Naive thymus-derived CD4-positive, alpha-beta T cell (primary cell): ENCODE measurements around the gene ESPNL. TPM values are rescaled to one million over a fixed set of nuclear protein-coding genes. Genes with fewer than 3 reads are reported as not detected.

Source experiments
- ATAC-seq: fragments of 150-1000 bp; cut with Tn5 transposase; 2 replicates; pipeline ENCODE4 v1.10.0; 2021; ENCODE audit warnings: mild to moderate bottlenecking, moderate library complexity
- CTCF ChIA-PET: fragments of 350-600 bp; sonication (Branson Sonifier 250); formaldehyde crosslinking; loops from one replicate; lab custom pipeline; 2021; ENCODE audit warnings: antibody characterized with exemption; lab: Charles Lee
- POLR2A ChIA-PET: fragments of 350-600 bp; sonication (Branson Sonifier 250); formaldehyde crosslinking; loops from one replicate; lab custom pipeline; 2021; ENCODE audit warnings: antibody characterized with exemption, inconsistent platforms; lab: Charles Lee
- DNase-seq, 9 donors: peaks; one replicate each; pipeline versions ENCODE4 v3.0.0 to v3.0.0-alpha.2; 2020 to 2022; ENCODE audit warnings: mixed read lengths in 1 of 9
- H3K27ac ChIP-seq: one replicate; pipeline ENCODE4 v1.7.0; 2013; ENCODE audit warnings: mild to moderate bottlenecking, low read depth, low read length, moderate library complexity
- H3K27me3 ChIP-seq, 2 donors: one replicate each; pipeline ENCODE4 v1.7.0; 2013; ENCODE audit warnings: low read length in 2 of 2, mild to moderate bottlenecking in 2 of 2, moderate library complexity in 2 of 2; ENCODE audit not compliant: control insufficient read depth in 2 of 2, insufficient read depth in 2 of 2
- H3K36me3 ChIP-seq, 3 experiments: 1 replicate in 2 of 3; 2 replicates in 1 of 3; pipeline ENCODE4 v1.7.0; 2013; ENCODE audit warnings: low read length in 3 of 3, mild to moderate bottlenecking in 3 of 3, moderate library complexity in 1 of 3; ENCODE audit not compliant: insufficient read depth in 3 of 3, control insufficient read depth in 2 of 3
- H3K4me1 ChIP-seq, 2 donors: one replicate each; pipeline ENCODE4 v1.7.0; 2013; ENCODE audit warnings: low read length in 2 of 2, mild to moderate bottlenecking in 2 of 2, moderate library complexity in 1 of 2; ENCODE audit not compliant: control insufficient read depth in 2 of 2, insufficient read depth in 2 of 2
- H3K4me3 ChIP-seq: 2 replicates; pipeline ENCODE4 v1.7.0; 2013; ENCODE audit warnings: mild to moderate bottlenecking, low read length
- H3K9me3 ChIP-seq, 3 experiments: 1 replicate in 2 of 3; 2 replicates in 1 of 3; pipeline ENCODE4 v1.7.0; 2013; ENCODE audit warnings: low read length in 3 of 3; ENCODE audit not compliant: control insufficient read depth in 2 of 3
- H3K27ac Mint-ChIP-seq, 9 donors: one replicate each; pipeline ENCODE4 v1.8.0; 2020 to 2022; ENCODE audit warnings: mixed read lengths in 9 of 9, mild to moderate bottlenecking in 8 of 9, moderate library complexity in 5 of 9, inconsistent platforms in 2 of 9
- H3K27me3 Mint-ChIP-seq, 5 donors: one replicate each; pipeline ENCODE4 v1.8.0; 2021 to 2022; ENCODE audit warnings: mixed read lengths in 5 of 5, mild to moderate bottlenecking in 1 of 5
- H3K36me3 Mint-ChIP-seq, 5 donors: one replicate each; pipeline ENCODE4 v1.8.0; 2020 to 2022; ENCODE audit warnings: mixed read lengths in 5 of 5, mild to moderate bottlenecking in 3 of 5, inconsistent platforms in 1 of 5
- H3K4me1 Mint-ChIP-seq, 7 donors: one replicate each; pipeline ENCODE4 v1.8.0; 2020 to 2022; ENCODE audit warnings: mixed read lengths in 7 of 7, mild to moderate bottlenecking in 3 of 7, inconsistent platforms in 1 of 7
- H3K4me3 Mint-ChIP-seq, 10 donors: one replicate each; pipeline ENCODE4 v1.8.0; 2020 to 2022; ENCODE audit warnings: mild to moderate bottlenecking in 10 of 10, mixed read lengths in 10 of 10, moderate library complexity in 6 of 10, inconsistent platforms in 2 of 10
- H3K9me3 Mint-ChIP-seq, 11 donors: one replicate each; pipeline ENCODE4 v1.8.0; 2020 to 2022; ENCODE audit warnings: mixed read lengths in 11 of 11, mild to moderate bottlenecking in 4 of 11, inconsistent platforms in 1 of 11, moderate library complexity in 1 of 11
- intact Hi-C, 2 donors: fragments of 100-400 bp; cut with micrococcal nuclease; formaldehyde crosslinking; loops; one replicate each; pipeline ENCODE4 v1.15.1; 2023
- polyA plus RNA-seq, 2 donors: library from polyadenylated mRNA; unstranded; fragments of 300-500 nt; fragmentation: Illumina TruSeq; gene quantifications; one replicate each; pipeline ENCODE4 v1.2.3, GENCODE V29; 2021
- total RNA-seq, 6 experiments: library from RNA in 5 of 6; stranded (reverse) in 5 of 6; gene quantifications; 1 replicate in 5 of 6; 2 replicates in 1 of 6; pipeline ENCODE4 v1.2.3 and lab custom pipeline; 2021 to 2026

The ESPNL gene
- total and polyA plus RNA-seq, 7 experiments from 2014 or later, result 0.07 to 0.35 (median 0.31) TPM; not detected in 3

GRCh38 chr2:238159661-238160205 is 59.6 kb downstream of the ESPNL start:
- CTCF ChIA-PET, result interaction anchor here (1.7 kb wide), 1 partner anchor 301 kb away, joined by 3 read pairs; no protein-coding TSS in a partner anchor
- DNase-seq (no peak), ATAC-seq (no peak)
- POLR2A ChIA-PET, result no interaction called here
- no peak overlapping the region for H3K27ac ChIP-seq
- peaks cover 0 to 11% of the 10 kb centered on the region in 2 donors for H3K4me1 ChIP-seq
- H3K27ac Mint-ChIP-seq, result no peak overlapping the region
- H3K36me3 ChIP-seq, result no peaks in the 10 kb centered on the region
- H3K9me3 Mint-ChIP-seq, result no peaks in the 10 kb centered on the region
- peaks cover 9 to 31% (median 19%) of the 10 kb centered on the region in 5 donors for H3K27me3 Mint-ChIP-seq
- peaks cover 0 to 13% (median 6%) of the 10 kb centered on the region in 7 donors for H3K4me1 Mint-ChIP-seq
- H3K36me3 Mint-ChIP-seq, result peaks cover 0 to 2% (median 0%) of the 10 kb centered on the region in 5 donors
- no peak overlapping the region for H3K4me3 ChIP-seq
- H3K9me3 ChIP-seq, result no peaks in the 10 kb centered on the region
- intact Hi-C loops, result loop anchor here (2.0 to 5.0 kb wide), 3 partner anchors 43 to 302 kb away; partner anchors contain the start of genes ILKAP (in 1 of the 2) and RAMP1 (in 1 of the 2)
- peak overlapping the region; percentile 54 to 79 (median 72) for H3K4me3 Mint-ChIP-seq
- H3K27me3 ChIP-seq, result no peaks in the 10 kb centered on the region

DNA sequence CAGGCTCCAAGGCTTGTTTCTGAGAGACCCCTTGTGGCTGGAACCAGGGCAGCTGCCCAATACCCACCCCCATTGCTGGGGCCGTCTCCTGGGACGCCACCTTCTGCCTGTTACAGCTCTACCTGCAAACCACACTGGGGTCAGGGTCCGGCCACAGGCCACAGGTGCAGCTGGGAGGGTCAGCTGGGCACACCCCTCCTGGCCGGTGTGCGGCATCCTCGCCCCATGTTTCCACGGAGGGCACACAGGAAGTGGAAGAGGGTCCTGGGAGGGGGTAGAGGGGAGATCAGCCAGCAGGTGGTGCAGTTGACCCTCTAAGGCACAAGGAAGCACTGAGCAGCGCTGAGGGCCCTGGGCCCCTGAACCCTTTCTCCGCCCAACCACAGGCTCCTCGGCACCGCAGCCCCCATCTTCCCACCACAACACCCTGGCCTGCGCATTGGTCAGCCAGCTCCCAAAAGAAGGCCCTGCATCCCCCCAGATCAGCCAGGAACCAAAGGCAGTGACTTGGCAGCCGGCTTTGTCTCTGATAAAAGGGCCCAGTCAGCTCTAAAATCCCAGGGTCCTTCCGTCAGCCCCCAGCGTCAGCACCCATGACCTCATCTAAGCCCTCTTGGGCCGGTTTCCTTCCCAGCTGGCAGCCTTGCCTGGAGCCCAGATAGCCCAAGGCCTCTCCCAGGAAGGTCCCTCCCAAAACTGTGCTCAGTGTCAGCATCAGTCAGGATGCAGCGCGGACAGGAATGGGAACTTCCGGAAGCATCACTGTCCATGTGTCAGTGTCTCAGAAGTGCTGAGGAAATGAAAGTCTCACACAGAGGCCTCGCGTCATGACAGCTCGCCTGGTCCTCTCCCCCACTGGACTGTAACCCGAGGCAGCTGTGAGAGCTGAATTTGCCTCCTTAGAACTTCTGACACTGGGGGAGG is 60.3 kb downstream of the ESPNL start:
- H3K4me1 ChIP-seq, result peaks cover 0 to 11% of the 10 kb centered on the region in 2 donors
- Mint-ChIP-seq H3K4me1 (peaks cover 0 to 16% (median 6%) of the 10 kb centered on the region in 7 donors), H3K9me3 (no peaks in the 10 kb centered on the region), H3K27me3 (peaks cover 16 to 38% (median 24%) of the 10 kb centered on the region in 5 donors), H3K4me3 (peak overlapping the region in 4 of 10 donors; percentile 8 to 79 (median 66)), H3K27ac (no peak overlapping the region), H3K36me3 (peaks cover 0 to 2% (median 0%) of the 10 kb centered on the region in 5 donors)
- ChIA-PET CTCF (interaction anchor here (1.7 kb wide), 1 partner anchor 302 kb away, joined by 3 read pairs; no protein-coding TSS in a partner anchor), POLR2A (no interaction called here)
- H3K9me3 ChIP-seq, result no peaks in the 10 kb centered on the region
- ATAC-seq (no peak), DNase-seq (peak in 1 of 9 donors; percentile 12)
- no peak overlapping the region for H3K4me3 ChIP-seq
- intact Hi-C loops, result loop anchor here (2.0 kb wide), 1 partner anchor 102 kb away; no protein-coding TSS in a partner anchor
- H3K36me3 ChIP-seq, result no peaks in the 10 kb centered on the region
- no peaks in the 10 kb centered on the region for H3K27me3 ChIP-seq
- no peak overlapping the region for H3K27ac ChIP-seq

GRCh38 chr2:238161291-238162051 is 61.3 kb downstream of the ESPNL start:
- ATAC-seq (no peak), DNase-seq (peak in 1 of 9 donors; percentile 5)
- Mint-ChIP-seq H3K27ac (no peak overlapping the region), H3K27me3 (peaks cover 17 to 39% (median 24%) of the 10 kb centered on the region in 5 donors), H3K36me3 (peaks cover 0 to 2% (median 0%) of the 10 kb centered on the region in 5 donors), H3K9me3 (no peaks in the 10 kb centered on the region), H3K4me1 (peaks cover 0 to 16% (median 6%) of the 10 kb centered on the region in 7 donors), H3K4me3 (no peak overlapping the region)
- intact Hi-C loops, result loop anchor here (2.0 kb wide), 1 partner anchor 101 kb away; no protein-coding TSS in a partner anchor
- CTCF ChIA-PET, result no interaction called here
- H3K27me3 ChIP-seq, result no peaks in the 10 kb centered on the region
- no peak overlapping the region for H3K27ac ChIP-seq
- no peaks in the 10 kb centered on the region for H3K9me3 ChIP-seq
- POLR2A ChIA-PET, result no interaction called here
- no peak overlapping the region for H3K4me3 ChIP-seq
- H3K4me1 ChIP-seq, result peaks cover 0 to 11% of the 10 kb centered on the region in 2 donors
- H3K36me3 ChIP-seq, result no peaks in the 10 kb centered on the region

GRCh38 chr2:238162251-238162845 is 62.2 kb downstream of the ESPNL start:
- H3K9me3 ChIP-seq, result no peaks in the 10 kb centered on the region
- ATAC-seq, result no peak
- POLR2A ChIA-PET, result no interaction called here
- no peak overlapping the region for H3K27ac ChIP-seq
- CTCF ChIA-PET, result no interaction called here
- H3K27me3 ChIP-seq, result no peaks in the 10 kb centered on the region
- Mint-ChIP-seq H3K4me3 (no peak overlapping the region), H3K27me3 (peaks cover 17 to 37% (median 24%) of the 10 kb centered on the region in 5 donors), H3K4me1 (peaks cover 0 to 16% (median 6%) of the 10 kb centered on the region in 7 donors), H3K9me3 (no peaks in the 10 kb centered on the region), H3K36me3 (peaks cover 0 to 2% (median 0%) of the 10 kb centered on the region in 5 donors), H3K27ac (no peak overlapping the region)
- no peak for DNase-seq
- intact Hi-C loops, result no loop called here
- peaks cover 0 to 11% of the 10 kb centered on the region in 2 donors for H3K4me1 ChIP-seq
- H3K4me3 ChIP-seq, result no peak overlapping the region
- H3K36me3 ChIP-seq, result no peaks in the 10 kb centered on the region

GRCh38 chr2:238162846-238163441 is 62.8 kb downstream of the ESPNL start:
- Mint-ChIP-seq H3K27ac (no peak overlapping the region), H3K4me3 (no peak overlapping the region), H3K27me3 (peaks cover 17 to 35% (median 24%) of the 10 kb centered on the region in 5 donors), H3K36me3 (peaks cover 0 to 2% (median 0%) of the 10 kb centered on the region in 5 donors), H3K4me1 (peaks cover 0 to 16% (median 6%) of the 10 kb centered on the region in 7 donors), H3K9me3 (no peaks in the 10 kb centered on the region)
- H3K4me3 ChIP-seq, result no peak overlapping the region
- CTCF ChIA-PET, result no interaction called here
- no peaks in the 10 kb centered on the region for H3K9me3 ChIP-seq
- ATAC-seq, result no peak
- H3K36me3 ChIP-seq, result peaks cover 0 to 3% (median 0%) of the 10 kb centered on the region in 3 experiments
- H3K27me3 ChIP-seq, result no peaks in the 10 kb centered on the region
- DNase-seq, result no peak
- H3K27ac ChIP-seq, result no peak overlapping the region
- H3K4me1 ChIP-seq, result peaks cover 0 to 11% of the 10 kb centered on the region in 2 donors
- intact Hi-C loops, result no loop called here
- POLR2A ChIA-PET, result no interaction called here
